ENCODE data around the gene AUTS2.

DNA sequence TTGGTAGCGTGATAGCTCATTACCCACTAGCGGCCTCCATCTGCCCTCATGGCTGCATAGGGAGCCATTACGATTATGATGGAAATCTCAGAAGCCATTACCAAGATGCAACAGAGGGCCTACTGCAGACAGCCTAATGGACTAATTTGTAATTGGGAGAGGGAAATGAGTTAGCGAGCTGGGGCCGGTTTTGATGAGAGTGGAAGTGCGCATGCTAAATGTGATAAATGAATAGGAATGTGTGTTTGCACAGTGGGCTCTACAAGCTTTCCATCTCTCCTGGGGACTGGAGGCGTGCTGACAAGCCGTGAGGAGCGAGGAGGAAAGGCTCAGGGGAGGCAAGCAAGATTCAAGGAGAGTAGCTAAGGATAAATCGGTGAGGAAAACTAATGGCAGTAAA, 889.2 kb downstream of the AUTS2 start:
- TF ChIP-seq GATA2 (IDR thresholded peaks at IDR 0.05; ENCODE audit: low read depth, low read length) (no peak), GATA3 (IDR thresholded peaks at IDR 0.05; ENCODE audit: low read depth, low read length) (no peak)
